Epithelial cell of proximal tubule (primary cell): Measurements from ENCODE around the gene EIF4H. TPM values are rescaled to one million over a fixed set of nuclear protein-coding genes. Genes with fewer than 3 reads are reported as not detected.
"Not testable (repeated sequence)": the region's sequence is repeated elsewhere in the genome, so short reads cannot be mapped to it uniquely, and the experiment has no call there.

Experiments
- DNase-seq: peaks from one replicate; pipeline ENCODE4 v3.0.0-alpha.2; 2011; ENCODE audit warnings: low read depth
- H3K4me3 ChIP-seq: 2 replicates; pipeline ENCODE4 v1.5.1; 2011; ENCODE audit warnings: low read depth, mild to moderate bottlenecking, low read length
- total RNA-seq: library from RNA; depleted of rRNA; stranded (reverse); fragments of >200 nt; gene quantifications from 2 replicates; pipeline ENCODE4 v1.2.3, GENCODE V29; 2015
- TF ChIP-seq, protein P1 (sequence below): conservative IDR thresholded peaks from 2 replicates; pipeline ENCODE4 v1.5.1; 2012; ENCODE audit warnings: low read depth, mild to moderate bottlenecking, low read length

Gene EIF4H
- total RNA-seq, 1 donor from 2014 or later: 310 TPM

DNA sequence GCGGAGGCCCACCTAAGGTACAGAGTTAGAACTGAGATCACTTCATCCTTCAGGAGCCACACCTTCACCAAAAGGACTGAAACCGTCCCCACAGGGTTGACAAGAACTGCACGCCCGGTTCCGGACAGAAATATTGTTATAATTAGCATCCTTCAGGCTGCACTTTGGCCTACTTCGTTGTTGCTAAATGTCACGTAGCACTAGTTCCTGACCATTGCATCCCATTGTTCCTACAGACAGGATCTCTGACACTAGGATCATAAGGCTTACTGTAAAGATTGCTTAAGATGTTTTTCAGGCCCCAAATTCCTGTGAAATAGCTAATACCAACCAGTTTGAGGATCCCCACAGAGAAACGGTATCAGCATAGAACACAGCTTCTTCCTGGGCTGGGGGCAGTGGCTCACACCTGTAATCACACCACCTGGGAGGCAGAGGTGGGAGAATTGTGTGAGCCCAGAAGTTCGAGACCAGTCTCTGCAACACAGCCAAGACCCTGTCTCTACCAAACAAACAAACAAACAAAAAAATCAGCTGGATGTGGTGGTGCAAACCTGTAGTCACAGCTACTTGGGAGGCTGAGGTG is 18.3 kb upstream of the EIF4H start:
- TF ChIP-seq, protein P1, sequence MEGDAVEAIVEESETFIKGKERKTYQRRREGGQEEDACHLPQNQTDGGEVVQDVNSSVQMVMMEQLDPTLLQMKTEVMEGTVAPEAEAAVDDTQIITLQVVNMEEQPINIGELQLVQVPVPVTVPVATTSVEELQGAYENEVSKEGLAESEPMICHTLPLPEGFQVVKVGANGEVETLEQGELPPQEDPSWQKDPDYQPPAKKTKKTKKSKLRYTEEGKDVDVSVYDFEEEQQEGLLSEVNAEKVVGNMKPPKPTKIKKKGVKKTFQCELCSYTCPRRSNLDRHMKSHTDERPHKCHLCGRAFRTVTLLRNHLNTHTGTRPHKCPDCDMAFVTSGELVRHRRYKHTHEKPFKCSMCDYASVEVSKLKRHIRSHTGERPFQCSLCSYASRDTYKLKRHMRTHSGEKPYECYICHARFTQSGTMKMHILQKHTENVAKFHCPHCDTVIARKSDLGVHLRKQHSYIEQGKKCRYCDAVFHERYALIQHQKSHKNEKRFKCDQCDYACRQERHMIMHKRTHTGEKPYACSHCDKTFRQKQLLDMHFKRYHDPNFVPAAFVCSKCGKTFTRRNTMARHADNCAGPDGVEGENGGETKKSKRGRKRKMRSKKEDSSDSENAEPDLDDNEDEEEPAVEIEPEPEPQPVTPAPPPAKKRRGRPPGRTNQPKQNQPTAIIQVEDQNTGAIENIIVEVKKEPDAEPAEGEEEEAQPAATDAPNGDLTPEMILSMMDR: no peak
- no peak overlapping the region for H3K4me3 ChIP-seq
- DNase-seq: no peak

DNA sequence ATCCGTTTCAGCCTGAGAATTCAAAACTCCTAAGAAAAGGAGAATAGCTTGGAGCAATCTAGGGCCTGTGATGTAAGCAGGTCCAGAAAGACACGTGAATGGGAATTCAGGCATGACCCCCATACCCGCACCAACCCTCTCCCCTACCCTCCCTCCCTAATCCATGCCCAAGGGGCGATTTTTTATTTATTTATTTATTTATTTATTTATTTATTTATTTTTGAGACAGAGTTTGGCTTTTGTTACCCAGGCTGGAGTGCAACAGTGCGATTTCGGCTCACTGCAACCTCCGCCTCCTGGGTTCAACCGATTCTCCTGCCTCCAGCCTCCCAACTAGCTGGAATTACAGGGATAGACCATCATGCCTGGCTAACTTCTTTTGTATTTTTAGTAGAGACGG is 16.6 kb upstream of the EIF4H start:
- TF ChIP-seq, protein P1: no peak

DNA sequence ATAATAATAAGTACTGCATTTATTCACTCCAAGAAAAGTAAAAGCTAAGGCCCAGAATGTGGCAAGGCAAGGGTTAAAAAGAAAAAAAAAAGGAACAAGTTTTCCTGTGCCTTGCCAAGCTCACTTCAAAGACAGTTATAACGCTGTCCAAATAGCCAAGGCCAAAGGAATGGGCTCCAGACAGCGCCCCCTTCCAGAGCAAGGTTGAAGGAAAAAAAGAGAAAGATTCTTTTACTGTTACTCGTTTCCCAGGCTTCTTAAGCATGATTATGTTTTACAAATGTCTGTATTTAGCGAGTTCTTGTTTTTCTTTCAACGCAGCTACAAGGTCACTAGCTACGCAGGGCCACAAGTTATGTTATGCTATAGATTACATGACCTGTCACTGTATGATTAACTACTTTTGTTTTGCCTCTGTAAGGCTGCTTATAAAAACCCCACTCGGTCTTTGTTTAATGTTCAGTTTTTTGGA is 9.1 kb upstream of the EIF4H start:
- no peak overlapping the region for H3K4me3 ChIP-seq
- TF ChIP-seq, protein P1: peak; percentile 50
- no peak for DNase-seq

More for the DNA sequence above, 16.6 kb upstream of the EIF4H start:
- DNase-seq: no peak
- no peak overlapping the region for H3K4me3 ChIP-seq

DNA sequence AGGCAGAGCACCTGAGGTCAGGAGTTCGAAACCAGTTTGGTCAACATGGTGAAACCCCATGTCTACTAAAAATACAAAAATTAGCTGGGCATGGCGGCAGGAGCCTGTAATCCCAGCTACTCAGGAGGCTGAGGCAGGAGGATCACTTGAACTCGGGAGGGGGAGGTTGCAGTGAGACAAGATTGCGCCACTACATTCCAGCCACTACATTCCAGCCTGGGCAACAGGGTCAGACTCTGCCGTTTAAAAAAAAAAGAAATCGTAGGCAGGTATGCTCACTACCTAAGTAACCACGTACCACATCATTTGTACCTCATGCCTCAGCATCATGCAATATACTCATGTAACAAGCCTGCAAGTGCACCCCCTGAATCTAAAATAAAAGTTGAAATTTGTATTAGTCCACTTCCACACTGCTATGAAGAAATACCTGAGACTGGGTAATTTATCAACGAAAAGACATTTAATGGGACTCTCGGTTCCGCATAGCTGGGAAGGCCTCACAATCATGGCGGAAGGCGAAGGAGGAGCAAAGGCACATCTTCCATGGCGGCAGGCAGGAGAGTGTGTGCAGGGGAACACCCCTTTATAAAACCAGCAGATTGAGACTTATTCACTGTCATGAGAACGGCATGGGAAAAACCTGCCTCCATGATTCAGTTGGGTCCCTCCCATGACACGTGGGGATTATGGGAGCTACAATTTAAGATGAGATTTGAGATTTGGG is 8.1 kb upstream of the EIF4H start:
- H3K4me3 ChIP-seq: no peak overlapping the region
- DNase-seq: no peak
- TF ChIP-seq, protein P1: no peak

DNA sequence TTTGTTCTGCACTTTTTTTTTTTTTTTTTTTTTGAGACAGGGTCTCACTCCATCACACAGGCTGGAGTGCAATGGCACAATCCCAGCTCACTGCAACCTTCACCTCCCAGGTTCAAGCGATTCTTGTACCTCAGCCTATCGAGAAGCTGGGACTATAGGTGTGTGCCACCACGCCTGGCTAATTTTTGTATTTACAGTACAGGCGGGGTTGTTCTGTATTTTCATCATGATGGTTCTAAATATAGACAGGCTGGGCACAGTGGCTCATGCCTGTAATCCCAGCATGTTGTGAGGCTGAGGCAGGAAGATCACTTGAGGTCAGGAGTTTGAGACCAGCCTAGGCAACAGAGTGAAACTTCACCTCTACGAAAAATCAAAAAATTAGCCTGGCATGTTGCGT is 6.8 kb upstream of the EIF4H start:
- not testable (repeated sequence) for H3K4me3 ChIP-seq, DNase-seq

DNA sequence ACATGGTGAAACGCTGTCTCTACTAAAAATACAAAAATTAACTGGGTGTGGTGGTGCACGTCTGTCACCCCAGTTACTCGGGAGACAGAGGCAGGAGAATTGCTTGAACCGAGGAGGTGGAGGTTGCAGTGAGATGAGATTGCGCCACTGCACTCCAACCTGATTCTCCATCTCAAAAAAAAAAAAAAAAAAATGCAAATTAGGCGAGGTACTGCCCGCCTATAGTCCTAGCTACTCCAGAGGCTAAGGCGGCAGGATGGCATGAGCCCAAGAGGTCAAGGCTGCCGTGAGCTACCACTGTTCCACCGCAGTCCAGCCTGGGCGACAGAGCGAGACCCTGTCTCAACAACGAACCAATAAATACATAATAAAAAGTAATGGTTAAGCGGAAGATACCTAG is 1.1 kb upstream of the EIF4H start:
- TF ChIP-seq, protein P1: no peak
- H3K4me3 ChIP-seq: peak overlapping the region; percentile 97
- no peak for DNase-seq

DNA sequence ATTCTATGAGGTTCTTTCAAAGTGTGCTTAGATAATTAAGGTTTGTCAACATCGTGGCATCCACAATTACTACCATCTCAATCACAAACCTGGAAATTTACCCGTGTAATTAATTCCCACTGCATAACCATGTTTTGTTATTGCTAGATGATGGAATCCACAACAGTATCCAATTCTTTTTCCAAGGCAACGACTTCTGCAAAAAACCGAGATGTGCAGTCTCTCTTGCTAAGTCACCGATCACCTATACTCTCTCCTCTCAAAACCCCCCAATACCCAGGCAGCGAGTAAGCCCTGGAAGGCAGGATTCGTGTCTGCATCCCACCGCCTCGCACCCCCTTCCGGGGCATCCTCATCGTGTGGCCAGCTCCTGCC is 678 bp upstream of the EIF4H start:
- TF ChIP-seq, protein P1: no peak
- H3K4me3 ChIP-seq: peak overlapping the region; percentile 97
- DNase-seq: no peak
